ENCODE results near the gene PTGES2.
A peak's percentile ranks its signal among the peaks of the same experiment; 100 is the strongest.

Gene PTGES2

DNA sequence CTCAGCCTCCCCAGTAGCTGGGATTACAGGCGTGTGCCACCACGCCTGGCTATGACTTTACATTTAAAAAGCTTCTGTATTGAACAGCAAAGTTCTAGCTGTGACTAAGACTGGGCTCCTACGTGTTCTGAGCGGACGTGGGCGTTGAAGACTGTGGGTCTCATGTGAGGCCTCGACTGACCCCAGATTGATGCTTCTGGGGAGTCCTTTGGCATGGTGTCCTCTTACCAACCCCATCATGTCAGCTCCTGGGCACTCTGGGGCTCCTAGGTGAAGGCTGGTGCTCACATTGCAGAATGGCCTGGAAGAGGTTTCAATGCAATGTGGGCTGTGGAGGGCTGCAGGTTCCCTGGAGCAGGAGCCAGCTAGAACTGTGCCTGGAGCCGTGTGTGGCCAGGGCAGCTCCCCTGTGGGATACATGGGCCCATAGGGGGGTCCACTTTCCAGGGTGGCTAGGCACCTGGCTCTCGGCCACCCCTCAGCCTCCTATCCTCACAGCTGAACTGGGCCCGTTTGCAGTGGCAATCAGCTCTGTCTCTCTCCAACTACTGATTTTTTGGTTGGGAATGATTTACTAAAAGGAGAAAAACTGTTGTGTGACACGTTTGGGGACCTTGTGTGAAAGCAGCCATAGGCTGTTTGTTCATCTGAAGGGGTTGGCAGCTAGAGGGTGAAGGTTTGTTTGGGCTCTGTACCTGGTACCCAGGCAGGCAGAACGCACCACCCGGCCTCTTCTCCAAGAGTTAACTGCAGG is 29.8 kb downstream of the PTGES2 start:
- Histone ChIP-seq H3K9me3 (ENCODE audit: insufficient read depth, low read depth, low read length) (no peaks in the 10 kb centered on the region), H3K27me3 (ENCODE audit: insufficient read depth, low read length) (no peaks in the 10 kb centered on the region), H3K36me3 (ENCODE audit: insufficient read depth, low read length) (peaks cover 18% of the 10 kb centered on the region), H3K9ac (ENCODE audit: low read depth, low read length) (peak overlapping the region; percentile 37), H3K4me1 (ENCODE audit: insufficient read depth, low read length) (peaks cover 24% of the 10 kb centered on the region), H3K27ac (ENCODE audit: low read depth, low read length) (peak overlapping the region; percentile 98), H3K4me3 (ENCODE audit: low read length) (peak overlapping the region; percentile 66)
- WGBS, result 53% methylated on average over 13 of the region's 13 CpGs

DNA sequence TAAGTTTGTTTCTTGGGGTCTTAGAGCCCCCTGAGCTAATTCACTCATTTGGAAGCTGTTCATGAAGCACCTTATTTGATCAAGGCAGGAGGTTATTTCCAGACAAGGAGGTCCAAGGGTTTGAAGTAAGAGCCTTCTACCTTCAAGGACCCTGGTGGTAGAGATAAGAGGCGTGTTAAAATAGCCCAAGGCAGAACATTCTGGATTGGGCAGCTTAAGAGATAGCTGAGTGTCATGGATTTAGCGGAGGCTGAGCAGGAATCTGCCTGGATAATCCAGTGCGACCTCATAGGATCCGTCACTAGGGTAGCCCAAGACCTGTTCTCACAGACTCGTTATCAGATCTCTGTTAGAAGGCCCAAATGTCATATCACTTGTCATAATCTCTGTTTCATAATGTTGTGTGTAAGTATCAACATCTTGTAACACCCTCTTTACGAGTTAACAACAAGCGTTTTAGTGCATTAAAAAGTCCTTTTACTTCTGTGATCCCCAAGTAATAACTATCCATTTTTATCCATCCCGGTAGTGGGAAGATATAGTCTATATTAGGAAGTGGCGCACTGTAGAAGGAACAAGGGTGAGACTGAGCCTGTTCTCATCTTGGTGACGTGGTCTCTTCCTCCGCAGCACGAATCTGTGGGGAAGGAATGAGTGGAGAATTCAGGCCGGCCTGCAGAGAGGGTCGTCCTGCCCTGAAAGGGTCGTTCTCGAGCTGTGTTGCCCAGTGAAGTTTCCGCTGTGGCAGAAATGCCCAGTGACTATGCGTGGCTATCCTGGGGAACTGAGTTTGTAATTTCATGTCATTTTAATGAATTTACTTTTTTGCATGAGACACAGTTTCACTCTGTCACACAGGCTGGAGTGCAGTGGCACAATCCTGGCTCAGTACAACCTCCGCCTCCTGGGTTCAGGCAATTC is 30.7 kb downstream of the PTGES2 start:
- peaks cover 10% of the 10 kb centered on the region for H3K36me3 ChIP-seq (ENCODE audit: insufficient read depth, low read length)
- peaks cover 24% of the 10 kb centered on the region for H3K4me1 ChIP-seq (ENCODE audit: insufficient read depth, low read length)
- no peaks in the 10 kb centered on the region for H3K9me3 ChIP-seq (ENCODE audit: insufficient read depth, low read depth, low read length)
- no peak overlapping the region for H3K9ac ChIP-seq (ENCODE audit: low read depth, low read length)
- H3K4me3 ChIP-seq (ENCODE audit: low read length), result no peak overlapping the region
- H3K27me3 ChIP-seq (ENCODE audit: insufficient read depth, low read length), result no peaks in the 10 kb centered on the region
- 86% methylated on average over 17 of the region's 19 CpGs for WGBS
- peak overlapping the region; percentile 98; the same call in 1 of the 2 replicates for H3K27ac ChIP-seq (ENCODE audit: low read depth, low read length)

DNA sequence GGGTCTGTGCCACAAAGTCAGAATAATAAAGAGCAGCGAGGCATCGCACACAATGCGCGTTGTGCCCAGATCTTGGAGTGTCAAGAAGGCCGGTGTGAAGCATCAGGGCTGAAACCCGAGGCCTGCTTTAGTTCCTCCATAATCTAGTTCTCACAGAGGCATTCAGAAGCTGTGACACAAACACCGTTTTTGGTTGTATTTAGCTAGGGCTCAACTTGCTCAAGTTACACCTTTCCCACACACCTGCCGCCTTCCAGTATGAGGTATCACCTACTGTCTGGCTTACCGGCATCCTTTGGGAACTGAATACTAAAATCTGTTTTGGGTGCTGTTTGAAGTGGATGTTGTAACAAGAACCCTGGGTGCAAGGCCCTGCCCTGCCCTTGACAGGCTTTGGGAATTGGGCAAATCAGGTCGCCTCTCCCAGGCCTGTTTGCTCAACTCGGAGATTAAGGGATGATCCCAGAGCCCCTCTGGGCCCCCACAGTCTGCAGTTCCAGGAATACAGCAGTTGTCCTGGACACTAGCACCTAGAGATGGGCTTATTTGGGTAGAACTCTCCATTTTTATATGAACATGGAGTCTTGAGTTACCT is 32.5 kb downstream of the PTGES2 start:
- Histone ChIP-seq H3K4me3 (ENCODE audit: low read length) (no peak overlapping the region), H3K27ac (ENCODE audit: low read depth, low read length) (no peak overlapping the region), H3K4me1 (ENCODE audit: insufficient read depth, low read length) (peaks cover 19% of the 10 kb centered on the region), H3K9ac (ENCODE audit: low read depth, low read length) (no peak overlapping the region), H3K36me3 (ENCODE audit: insufficient read depth, low read length) (no peaks in the 10 kb centered on the region), H3K9me3 (ENCODE audit: insufficient read depth, low read depth, low read length) (no peaks in the 10 kb centered on the region), H3K27me3 (ENCODE audit: insufficient read depth, low read length) (no peaks in the 10 kb centered on the region)
- WGBS, result 79% methylated on average over 11 of the region's 11 CpGs

DNA sequence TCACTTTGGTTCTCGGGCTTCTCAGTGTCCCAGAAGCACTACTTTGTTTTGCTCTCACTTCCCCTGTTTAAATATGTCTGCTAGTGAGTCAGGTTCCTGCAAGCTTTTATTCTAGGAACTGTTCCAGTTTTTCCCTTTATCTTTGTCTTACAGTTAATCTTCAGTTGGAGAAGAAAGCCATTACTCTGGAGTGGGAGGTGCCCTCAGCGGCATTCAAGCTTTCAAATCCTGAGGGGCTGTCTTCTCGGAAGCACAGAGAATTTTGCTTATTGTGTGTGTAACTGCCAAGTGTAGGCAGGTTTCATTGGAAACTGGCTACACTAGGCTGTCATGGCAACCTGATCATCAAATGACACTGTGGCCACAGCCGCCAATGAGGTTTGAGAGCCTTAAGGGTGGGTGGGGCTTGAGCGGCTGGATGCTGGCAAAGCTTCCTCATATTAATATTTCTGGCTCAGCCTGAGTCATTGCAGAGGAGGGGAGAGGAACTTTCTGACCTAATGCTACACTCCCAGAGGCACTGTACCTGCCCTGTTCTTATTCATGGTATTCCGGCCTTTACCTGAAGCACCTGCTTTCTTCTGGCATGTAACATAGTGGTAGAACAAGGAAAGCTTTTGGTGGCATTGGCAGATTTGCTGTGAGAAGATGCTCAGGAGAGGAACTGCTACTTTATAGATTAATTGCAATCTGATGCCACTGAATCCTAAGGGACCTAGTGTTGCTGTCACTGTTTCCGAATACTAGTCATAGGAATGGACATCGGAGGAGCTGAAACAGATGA is 33.2 kb downstream of the PTGES2 start:
- 85% methylated on average over 8 of the region's 8 CpGs for WGBS
- Histone ChIP-seq H3K4me3 (ENCODE audit: low read length) (no peak overlapping the region), H3K36me3 (ENCODE audit: insufficient read depth, low read length) (no peaks in the 10 kb centered on the region), H3K27ac (ENCODE audit: low read depth, low read length) (no peak overlapping the region), H3K9me3 (ENCODE audit: insufficient read depth, low read depth, low read length) (no peaks in the 10 kb centered on the region), H3K9ac (ENCODE audit: low read depth, low read length) (no peak overlapping the region), H3K27me3 (ENCODE audit: insufficient read depth, low read length) (no peaks in the 10 kb centered on the region), H3K4me1 (ENCODE audit: insufficient read depth, low read length) (peaks cover 12% of the 10 kb centered on the region)

DNA sequence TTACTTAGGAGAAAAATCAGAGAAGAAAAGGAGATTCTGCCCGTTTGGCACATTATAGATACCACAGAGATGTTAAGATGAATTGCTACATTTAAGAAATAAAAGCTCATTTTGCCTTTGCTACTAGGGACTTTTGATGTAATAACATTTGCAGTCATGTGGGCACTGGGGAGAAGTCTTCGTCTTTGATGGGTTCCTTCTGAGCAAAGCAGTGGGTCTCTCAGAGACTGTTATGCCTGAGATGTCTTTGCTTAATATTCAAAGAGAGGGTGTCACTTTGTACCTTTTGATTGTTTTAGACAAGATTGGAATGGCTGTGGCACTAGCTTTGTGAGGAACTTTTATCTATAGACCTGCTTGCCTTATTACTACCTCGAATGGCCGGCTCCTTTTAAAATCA is 34.5 kb downstream of the PTGES2 start:
- Histone ChIP-seq H3K9ac (ENCODE audit: low read depth, low read length) (no peak overlapping the region), H3K4me1 (ENCODE audit: insufficient read depth, low read length) (peaks cover 7% of the 10 kb centered on the region; the same call in 1 of the 2 replicates), H3K27ac (ENCODE audit: low read depth, low read length) (no peak overlapping the region), H3K9me3 (ENCODE audit: insufficient read depth, low read depth, low read length) (no peaks in the 10 kb centered on the region), H3K27me3 (ENCODE audit: insufficient read depth, low read length) (no peaks in the 10 kb centered on the region), H3K4me3 (ENCODE audit: low read length) (no peak overlapping the region), H3K36me3 (ENCODE audit: insufficient read depth, low read length) (no peaks in the 10 kb centered on the region)
- WGBS, result 70% methylated on average over 4 of the region's 4 CpGs

DNA sequence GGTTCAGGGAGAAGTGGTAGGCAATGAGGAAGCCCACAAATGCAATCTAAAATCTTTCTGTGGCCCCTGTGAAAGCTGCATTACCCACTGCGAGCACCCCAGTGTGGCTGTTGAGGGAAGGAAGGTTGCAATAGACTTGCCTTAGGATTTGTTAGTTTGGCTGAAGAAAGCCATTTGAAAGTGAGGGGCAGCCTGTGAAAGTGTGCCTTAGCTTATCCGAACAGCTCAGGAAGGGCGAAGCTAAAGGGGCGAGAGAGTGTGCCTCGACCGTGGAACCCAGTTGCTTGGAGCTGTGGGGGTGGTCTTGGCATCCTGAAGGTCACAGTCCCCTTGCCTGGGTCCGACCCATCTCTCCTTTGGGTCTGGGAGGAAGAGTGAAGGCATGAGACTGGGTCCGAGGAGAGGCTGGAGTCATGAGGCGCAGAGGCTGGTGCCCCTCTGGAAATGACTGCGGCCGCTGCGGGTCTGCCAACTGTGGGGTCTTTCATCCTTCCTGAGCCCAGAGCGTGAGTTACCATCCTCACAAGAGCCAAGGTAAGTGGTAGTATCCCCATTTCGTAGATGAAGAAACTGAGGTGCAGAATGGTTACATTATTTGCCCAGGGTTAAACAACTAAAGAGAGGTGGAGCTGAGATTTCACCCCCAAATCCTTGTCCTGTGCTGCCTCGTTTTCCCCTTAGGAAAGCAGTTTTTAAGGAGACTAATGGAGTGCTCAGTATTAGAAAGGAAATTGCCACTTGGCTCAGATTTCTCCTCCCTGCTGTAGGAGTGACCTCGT is 35.1 kb downstream of the PTGES2 start:
- H3K9ac ChIP-seq (ENCODE audit: low read depth, low read length), result no peak overlapping the region

DNA sequence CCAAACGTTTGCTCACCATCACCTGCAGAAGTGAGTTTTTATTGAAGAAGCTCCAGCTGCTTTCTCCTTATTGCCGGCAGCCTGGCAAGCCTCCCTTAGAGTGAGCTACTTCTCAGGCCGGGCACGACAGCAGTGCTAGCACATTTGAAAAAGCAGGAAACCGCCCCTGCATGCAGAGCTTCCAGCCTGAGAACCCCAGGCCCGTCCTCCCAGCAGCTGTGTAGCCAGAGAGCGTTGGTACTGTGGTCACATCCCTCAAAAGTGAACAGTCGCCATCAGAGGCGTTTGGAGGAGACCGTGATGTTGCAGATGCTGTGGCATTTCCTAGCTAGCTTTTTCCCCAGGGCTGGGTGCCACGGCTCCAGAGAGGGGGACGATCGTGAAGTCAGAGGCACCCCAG is 36.0 kb downstream of the PTGES2 start:
- WGBS, result 76% methylated on average over 13 of the region's 13 CpGs
- Histone ChIP-seq H3K36me3 (ENCODE audit: insufficient read depth, low read length) (no peaks in the 10 kb centered on the region), H3K27me3 (ENCODE audit: insufficient read depth, low read length) (no peaks in the 10 kb centered on the region), H3K4me3 (ENCODE audit: low read length) (no peak overlapping the region), H3K9me3 (ENCODE audit: insufficient read depth, low read depth, low read length) (no peaks in the 10 kb centered on the region), H3K9ac (ENCODE audit: low read depth, low read length) (no peak overlapping the region), H3K27ac (ENCODE audit: low read depth, low read length) (no peak overlapping the region), H3K4me1 (ENCODE audit: insufficient read depth, low read length) (no peaks in the 10 kb centered on the region)

More for the DNA sequence above, 35.1 kb downstream of the PTGES2 start:
- no peaks in the 10 kb centered on the region for H3K36me3 ChIP-seq (ENCODE audit: insufficient read depth, low read length)
- WGBS, result 91% methylated on average over 16 of the region's 16 CpGs
- no peaks in the 10 kb centered on the region for H3K9me3 ChIP-seq (ENCODE audit: insufficient read depth, low read depth, low read length)
- H3K4me1 ChIP-seq (ENCODE audit: insufficient read depth, low read length), result 0 out of 2 replicates have a peak, but pooled peaks cover under 1% of the 10 kb centered on the region
- H3K27ac ChIP-seq (ENCODE audit: low read depth, low read length), result no peak overlapping the region
- no peak overlapping the region for H3K4me3 ChIP-seq (ENCODE audit: low read length)
- no peaks in the 10 kb centered on the region for H3K27me3 ChIP-seq (ENCODE audit: insufficient read depth, low read length)

DNA sequence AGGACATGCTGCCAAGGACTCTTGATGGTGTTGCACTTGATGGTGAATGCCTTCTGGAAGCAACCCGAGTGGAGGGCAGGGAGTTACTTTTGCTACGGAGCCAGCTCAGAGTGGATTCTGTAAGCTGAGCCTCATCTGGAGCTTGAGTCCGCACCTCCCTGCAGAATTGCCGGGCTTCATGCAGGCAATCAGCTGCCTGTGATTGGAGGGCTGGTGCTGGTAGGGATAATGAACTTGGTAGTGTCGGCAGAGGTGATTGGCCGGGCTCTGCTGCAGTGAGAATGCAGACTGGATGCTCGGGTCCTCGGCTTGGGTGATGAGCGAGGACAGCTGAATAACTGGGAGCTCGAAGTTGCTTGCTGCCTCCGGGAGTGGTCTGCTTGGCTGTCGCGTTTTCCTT is 36.4 kb downstream of the PTGES2 start:
- no peaks in the 10 kb centered on the region for H3K4me1 ChIP-seq (ENCODE audit: insufficient read depth, low read length)
- 73% methylated on average over 13 of the region's 13 CpGs for WGBS
- no peaks in the 10 kb centered on the region for H3K9me3 ChIP-seq (ENCODE audit: insufficient read depth, low read depth, low read length)
- H3K27me3 ChIP-seq (ENCODE audit: insufficient read depth, low read length), result no peaks in the 10 kb centered on the region
- H3K4me3 ChIP-seq (ENCODE audit: low read length), result no peak overlapping the region; the same call in 1 of the 2 replicates
- H3K36me3 ChIP-seq (ENCODE audit: insufficient read depth, low read length), result no peaks in the 10 kb centered on the region
- no peak overlapping the region for H3K27ac ChIP-seq (ENCODE audit: low read depth, low read length)
- H3K9ac ChIP-seq (ENCODE audit: low read depth, low read length), result no peak overlapping the region

DNA sequence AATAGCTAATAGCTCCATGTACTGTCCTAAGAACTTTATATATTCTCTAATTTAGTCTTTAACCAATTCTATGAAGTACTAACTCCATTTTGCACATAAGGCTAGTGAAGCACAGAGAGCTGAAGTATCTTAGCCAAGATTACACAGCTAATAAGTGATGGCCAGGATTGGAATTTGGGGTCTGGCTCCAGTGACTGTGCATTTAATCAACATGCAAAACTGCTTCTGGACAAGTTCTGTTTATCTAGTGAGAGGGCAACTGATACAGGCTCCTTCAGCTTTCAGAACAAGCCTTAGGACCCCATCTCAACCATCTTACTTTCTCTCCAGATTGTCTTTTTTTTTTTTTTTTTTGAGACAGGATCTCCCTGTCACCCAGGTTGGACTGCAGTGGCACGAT is 38.2 kb downstream of the PTGES2 start:
- Histone ChIP-seq H3K4me1 (ENCODE audit: insufficient read depth, low read length) (no peaks in the 10 kb centered on the region), H3K36me3 (ENCODE audit: insufficient read depth, low read length) (no peaks in the 10 kb centered on the region; the same call in 1 of the 2 replicates), H3K4me3 (ENCODE audit: low read length) (no peak overlapping the region), H3K9me3 (ENCODE audit: insufficient read depth, low read depth, low read length) (no peaks in the 10 kb centered on the region), H3K9ac (ENCODE audit: low read depth, low read length) (no peak overlapping the region), H3K27ac (ENCODE audit: low read depth, low read length) (no peak overlapping the region), H3K27me3 (ENCODE audit: insufficient read depth, low read length) (no peaks in the 10 kb centered on the region)
- WGBS, result 97% methylated on average over 1 of the region's 1 CpG
